Upper lobe of left lung (tissue), 6 donors: ENCODE results near the gene TUBB4B. TPM values are rescaled to one million over a fixed set of nuclear protein-coding genes. Genes with fewer than 3 reads are reported as not detected.

Experiments used
- ATAC-seq, 2 donors: fragments of 200-7000 bp; cut with Tn5 transposase; one replicate each; pipeline ENCODE4 v1.9.1; 2022; ENCODE audit warnings: mild to moderate bottlenecking in 2 of 2, moderate library complexity in 2 of 2; ENCODE audit not compliant: low FRiP score in 2 of 2
- DNase-seq, 2 donors: peaks; one replicate each; pipeline ENCODE4 v3.0.0-alpha.2; 2019 to 2020
- H3K27ac ChIP-seq, 4 donors: fragments of 200-600 bp; sonication (generic); one replicate each; pipeline ENCODE4 v1.5.1; 2016 to 2019
- H3K27me3 ChIP-seq, 4 donors: fragments of 200-600 bp; sonication (generic); one replicate each; pipeline ENCODE4 v1.5.1; 2017 to 2019
- H3K36me3 ChIP-seq, 4 donors: fragments of 200-600 bp; sonication (generic); one replicate each; pipeline ENCODE4 v1.5.1; 2016 to 2019
- H3K4me1 ChIP-seq, 4 donors: fragments of 200-600 bp; sonication (generic); one replicate each; pipeline ENCODE4 v1.5.1; 2018 to 2019
- H3K4me3 ChIP-seq, 4 donors: fragments of 200-600 bp; sonication (generic); one replicate each; pipeline ENCODE4 v1.5.1; 2017 to 2019; ENCODE audit warnings: mild to moderate bottlenecking in 2 of 4, moderate library complexity in 1 of 4
- H3K9me3 ChIP-seq, 4 donors: fragments of 200-600 bp; sonication (generic); one replicate each; pipeline ENCODE4 v1.5.1; 2018 to 2019
- CTCF ChIP-seq, 6 experiments: fragments of 450-650 bp in 4 of 6; fragments of 200-600 bp in 2 of 6; sonication (generic) in 2 of 6; IDR thresholded peaks; one replicate each; pipeline ENCODE4 v1.5.1; 2016 to 2019; ENCODE audit warnings: antibody characterized with exemption in 6 of 6
- EP300 ChIP-seq, 4 donors: sonication (generic); formaldehyde crosslinking; IDR thresholded peaks; one replicate each; pipeline ENCODE4 v1.5.1; 2017; ENCODE audit warnings: antibody characterized with exemption in 4 of 4, control low read depth in 2 of 4
- POLR2A ChIP-seq, 4 donors: fragments of 450-650 bp; IDR thresholded peaks; one replicate each; pipeline ENCODE4 v1.5.1; 2016 to 2017; ENCODE audit warnings: antibody characterized with exemption in 4 of 4, mild to moderate bottlenecking in 2 of 4
- POLR2AphosphoS5 ChIP-seq, 2 donors: sonication (generic); formaldehyde crosslinking; IDR thresholded peaks; one replicate each; pipeline ENCODE4 v1.5.1; 2017; ENCODE audit warnings: antibody characterized with exemption in 2 of 2
- WGBS, 2 donors: methylation state at CpG; one replicate each; pipeline ENCODE4 v1.1.5; 2017 to 2018; 5-methylcytosine and 5-hydroxymethylcytosine counted together
- total RNA-seq, 6 donors: library from RNA; depleted of rRNA in 4 of 6; stranded (reverse); fragments of >200 nt in 4 of 6; gene quantifications; one replicate each; pipeline versions ENCODE4 v1.1.0 to v1.2.1, GENCODE V29; 2016 to 2021
- donor health status: DM: no; HTN: no; CAD: no; lungs with moderate emphysema.
- donor health status: DM: no; HTN: yes; CAD: no; lungs with severe emphysema.

The TUBB4B gene
- total RNA-seq, 6 donors from 2014 or later: 120 to 539 (median 227) TPM

GRCh38 chr9:137269231-137269772 lies 28.2 kb downstream of the TUBB4B start:
- ATAC-seq (peak; percentile 43 to 72), DNase-seq (peak; percentile 85 to 86)
- TF ChIP-seq POLR2AphosphoS5 (IDR thresholded peaks at IDR 0.05) (peak; percentile 60 to 76), POLR2A (IDR thresholded peaks at IDR 0.05) (peak in 2 of 4 donors; percentile 36 to 47), CTCF (IDR thresholded peaks at IDR 0.05) (no peak), EP300 (IDR thresholded peaks at IDR 0.05) (peak in 2 of 4 donors; percentile 44 to 59)
- WGBS, 2 donors: 36 to 51% methylated on average over 17 of the region's 17 CpGs
- Histone ChIP-seq H3K9me3 (no peaks in the 10 kb centered on the region), H3K27ac (peak overlapping the region; percentile 70 to 85 (median 82)), H3K4me3 (peak overlapping the region in 3 of 4 donors; percentile 2 to 31 (median 26)), H3K36me3 (peaks cover 12 to 68% (median 38%) of the 10 kb centered on the region in 4 donors), H3K4me1 (peaks cover 39 to 73% (median 48%) of the 10 kb centered on the region in 4 donors), H3K27me3 (no peaks in the 10 kb centered on the region)

- TF ChIP-seq POLR2A (IDR thresholded peaks at IDR 0.05) (no peak), EP300 (IDR thresholded peaks at IDR 0.05) (no peak), POLR2AphosphoS5 (IDR thresholded peaks at IDR 0.05) (no peak), CTCF (IDR thresholded peaks at IDR 0.05) (no peak)
- no peak overlapping the region for H3K4me3 ChIP-seq
- H3K27me3 ChIP-seq: no peaks in the 10 kb centered on the region
- ATAC-seq: no peak
- H3K4me1 ChIP-seq: peaks cover 47 to 91% (median 64%) of the 10 kb centered on the region in 4 donors
- peak overlapping the region in 2 of 4 donors; percentile 24 to 35 for H3K27ac ChIP-seq
- H3K36me3 ChIP-seq: peaks cover 8 to 53% (median 28%) of the 10 kb centered on the region in 4 donors
- WGBS, 2 donors: 68 to 78% methylated on average over 25 of the region's 32 CpGs
- peak in 1 of 2 donors; percentile 69 for DNase-seq
- H3K9me3 ChIP-seq: no peaks in the 10 kb centered on the region
Observed at GRCh38 chr9:137270929-137271695, 30.0 kb downstream of the TUBB4B start.

GRCh38 chr9:137271696-137272076 lies 30.6 kb downstream of the TUBB4B start:
- Histone ChIP-seq H3K9me3 (no peaks in the 10 kb centered on the region), H3K27ac (peak overlapping the region in 2 of 4 donors; percentile 24 to 95), H3K4me1 (peaks cover 53 to 97% (median 69%) of the 10 kb centered on the region in 4 donors), H3K27me3 (no peaks in the 10 kb centered on the region), H3K4me3 (no peak overlapping the region), H3K36me3 (peaks cover 7 to 47% (median 23%) of the 10 kb centered on the region in 4 donors)
- TF ChIP-seq EP300 (IDR thresholded peaks at IDR 0.05): no peak
- TF ChIP-seq POLR2A (IDR thresholded peaks at IDR 0.05): no peak
- TF ChIP-seq POLR2AphosphoS5 (IDR thresholded peaks at IDR 0.05): no peak
- TF ChIP-seq CTCF (IDR thresholded peaks at IDR 0.05): no peak
- WGBS, 2 donors: 21 to 50% methylated on average over 2 to 3 of the region's 3 CpGs
- no peak for ATAC-seq
- no peak for DNase-seq

GRCh38 chr9:137272241-137273094 lies 31.4 kb downstream of the TUBB4B start:
- no peak for TF ChIP-seq CTCF (IDR thresholded peaks at IDR 0.05)
- no peak for TF ChIP-seq EP300 (IDR thresholded peaks at IDR 0.05)
- TF ChIP-seq POLR2A (IDR thresholded peaks at IDR 0.05): no peak
- TF ChIP-seq POLR2AphosphoS5 (IDR thresholded peaks at IDR 0.05): no peak
- Histone ChIP-seq H3K27ac (peak overlapping the region in 2 of 4 donors; percentile 39 to 95), H3K4me1 (peaks cover 55 to 98% (median 76%) of the 10 kb centered on the region in 4 donors), H3K9me3 (no peaks in the 10 kb centered on the region), H3K4me3 (no peak overlapping the region), H3K27me3 (no peaks in the 10 kb centered on the region), H3K36me3 (peaks cover 4 to 39% (median 20%) of the 10 kb centered on the region in 4 donors)
- ATAC-seq (no peak), DNase-seq (peak in 1 of 2 donors; percentile 81)
- WGBS, 2 donors: 73 to 93% methylated on average over 3 to 25 of the region's 39 CpGs
